Tibial artery (tissue), 4 donors: ENCODE results near the gene KDM2B.

Source experiments
- DNase-seq, 2 donors: peaks; one replicate each; pipeline ENCODE4 v3.0.0-alpha.2; 2019
- H3K27ac ChIP-seq, 2 donors: fragments of 200-600 bp; sonication (generic) in 1 of 2; 1 replicate in 1 of 2; 2 replicates in 1 of 2; pipeline ENCODE4 v1.5.1; 2018 to 2019; ENCODE audit warnings: mild to moderate bottlenecking in 1 of 2
- H3K27me3 ChIP-seq, 2 donors: fragments of 200-600 bp; sonication (generic) in 1 of 2; one replicate each; pipeline versions ENCODE4 v1.5.1 to v1.6.0; 2016 to 2019
- H3K36me3 ChIP-seq, 3 donors: fragments of 200-600 bp; sonication (generic) in 2 of 3; one replicate each; pipeline ENCODE4 v1.5.1; 2016 to 2019; ENCODE audit warnings: mild to moderate bottlenecking in 2 of 3
- H3K4me1 ChIP-seq, 4 donors: fragments of 200-600 bp; sonication (generic) in 2 of 4; 1 replicate in 3 of 4; 2 replicates in 1 of 4; pipeline ENCODE4 v1.5.1; 2016 to 2019
- H3K4me3 ChIP-seq, 2 donors: fragments of 200-600 bp; sonication (generic) in 1 of 2; 1 replicate in 1 of 2; 2 replicates in 1 of 2; pipeline ENCODE4 v1.5.1; 2018 to 2019; ENCODE audit warnings: mild to moderate bottlenecking in 2 of 2
- H3K9me3 ChIP-seq, 3 donors: fragments of 200-600 bp; sonication (generic) in 1 of 3; one replicate each; pipeline ENCODE4 v1.5.1; 2016 to 2019
- CTCF ChIP-seq, 2 experiments: fragments of 200-600 bp in 1 of 2; fragments of 450-650 bp in 1 of 2; IDR thresholded peaks; one replicate each; pipeline ENCODE4 v1.5.1; 2017 to 2019; ENCODE audit warnings: antibody characterized with exemption in 2 of 2, mild to moderate bottlenecking in 1 of 2, moderate library complexity in 1 of 2
- intact Hi-C: fragments of 100-400 bp; cut with DNase I; formaldehyde crosslinking; loops from one replicate; pipeline ENCODE4 v1.15.0; 2023; ENCODE audit warnings: low total_unique reads

Gene KDM2B

GRCh38 chr12:121452340-121452984 lies 128.4 kb downstream of the KDM2B start:
- Histone ChIP-seq H3K27ac (peak overlapping the region; percentile 39), H3K36me3 (peaks cover 0 to 7% (median 0%) of the 10 kb centered on the region in 3 donors), H3K4me1 (peaks cover 0 to 42% (median 9%) of the 10 kb centered on the region in 4 donors), H3K27me3 (no peaks in the 10 kb centered on the region), H3K9me3 (no peaks in the 10 kb centered on the region), H3K4me3 (peak overlapping the region; percentile 5 to 32)
- DNase-seq, result no peak
- intact Hi-C loops, result no loop called here
- TF ChIP-seq CTCF (IDR thresholded peaks at IDR 0.05), result no peak

- Histone ChIP-seq H3K4me1 (peaks cover 0 to 45% (median 9%) of the 10 kb centered on the region in 4 donors), H3K27ac (peak overlapping the region; percentile 39), H3K27me3 (no peaks in the 10 kb centered on the region), H3K9me3 (no peaks in the 10 kb centered on the region), H3K4me3 (peak overlapping the region; percentile 5 to 32), H3K36me3 (peaks cover 0 to 7% (median 0%) of the 10 kb centered on the region in 3 donors)
- intact Hi-C loops, result no loop called here
- DNase-seq, result no peak
- TF ChIP-seq CTCF (IDR thresholded peaks at IDR 0.05), result no peak
These were observed 128.9 kb downstream of the KDM2B start for GRCh38 chr12:121451961-121452339.

GRCh38 chr12:121448771-121449315 lies 132.0 kb downstream of the KDM2B start:
- intact Hi-C loops, result no loop called here
- DNase-seq, result no peak
- no peaks in the 10 kb centered on the region for H3K27me3 ChIP-seq
- H3K36me3 ChIP-seq, result peaks cover 0 to 23% (median 0%) of the 10 kb centered on the region in 3 donors
- no peak overlapping the region for H3K4me3 ChIP-seq
- H3K9me3 ChIP-seq, result no peaks in the 10 kb centered on the region
- no peak overlapping the region for H3K27ac ChIP-seq
- H3K4me1 ChIP-seq, result peaks cover 0 to 45% (median 9%) of the 10 kb centered on the region in 4 donors
- no peak for TF ChIP-seq CTCF (IDR thresholded peaks at IDR 0.05)

- intact Hi-C loops, result no loop called here
These were observed 134.1 kb downstream of the KDM2B start for GRCh38 chr12:121446750-121447149.

GRCh38 chr12:121444842-121445202 lies 136.0 kb downstream of the KDM2B start:
- H3K4me1 ChIP-seq, result peaks cover 0 to 25% (median 5%) of the 10 kb centered on the region in 4 donors
- no peak overlapping the region for H3K4me3 ChIP-seq
- no peak for TF ChIP-seq CTCF (IDR thresholded peaks at IDR 0.05)
- intact Hi-C loops, result loop anchor here (5.0 kb wide), 1 partner anchor 108 kb away; no protein-coding TSS in a partner anchor
- DNase-seq, result no peak
- H3K9me3 ChIP-seq, result no peaks in the 10 kb centered on the region
- H3K27ac ChIP-seq, result no peak overlapping the region
- peaks cover 0 to 51% (median 28%) of the 10 kb centered on the region in 3 donors for H3K36me3 ChIP-seq
- H3K27me3 ChIP-seq, result no peaks in the 10 kb centered on the region

More at GRCh38 chr12:121446750-121447149, 134.1 kb downstream of the KDM2B start:
- Histone ChIP-seq H3K9me3 (no peaks in the 10 kb centered on the region), H3K27me3 (no peaks in the 10 kb centered on the region), H3K4me3 (no peak overlapping the region), H3K36me3 (peaks cover 0 to 32% (median 10%) of the 10 kb centered on the region in 3 donors), H3K4me1 (peaks cover 0 to 41% (median 5%) of the 10 kb centered on the region in 4 donors), H3K27ac (no peak overlapping the region)
- no peak for TF ChIP-seq CTCF (IDR thresholded peaks at IDR 0.05)
- DNase-seq, result no peak
